Fibroblast of skin of back (primary cell): Measurements from ENCODE around the gene ITPR1.

Source experiments
- DNase-seq: peaks from one replicate; pipeline ENCODE4 v3.0.0-alpha.2; 2013

Gene ITPR1

GRCh38 chr3:4746241-4746958 lies 253.3 kb downstream of the ITPR1 start:
- DNase-seq: peak; percentile 87

- DNase-seq: no peak
Observed at GRCh38 chr3:4748127-4748526, 255.0 kb downstream of the ITPR1 start.

- no peak for DNase-seq
Observed at GRCh38 chr3:4748701-4749378, 255.7 kb downstream of the ITPR1 start.

GRCh38 chr3:4749567-4750002 lies 256.4 kb downstream of the ITPR1 start:
- DNase-seq: no peak

- DNase-seq: no peak
Observed at GRCh38 chr3:4750306-4750968, 257.3 kb downstream of the ITPR1 start.

- DNase-seq: no peak
Observed at GRCh38 chr3:4751029-4751501, 257.9 kb downstream of the ITPR1 start.

GRCh38 chr3:4751502-4752101 lies 258.5 kb downstream of the ITPR1 start:
- DNase-seq: peak; percentile 79

- peak; percentile 27 for DNase-seq
Observed at GRCh38 chr3:4752201-4753072, 259.3 kb downstream of the ITPR1 start.

GRCh38 chr3:4753073-4753691 lies 260.0 kb downstream of the ITPR1 start:
- no peak for DNase-seq

- no peak for DNase-seq
Observed at GRCh38 chr3:4754180-4755086, 261.3 kb downstream of the ITPR1 start.

GRCh38 chr3:4755566-4755965 lies 262.4 kb downstream of the ITPR1 start:
- DNase-seq: no peak

- DNase-seq: no peak
Observed at GRCh38 chr3:4756057-4756775, 263.1 kb downstream of the ITPR1 start.

GRCh38 chr3:4756855-4757574 lies 263.9 kb downstream of the ITPR1 start:
- no peak for DNase-seq

GRCh38 chr3:4757575-4758248 lies 264.6 kb downstream of the ITPR1 start:
- no peak for DNase-seq

GRCh38 chr3:4758249-4758860 lies 265.2 kb downstream of the ITPR1 start:
- no peak for DNase-seq

- no peak for DNase-seq
Observed at GRCh38 chr3:4758957-4759656, 266.0 kb downstream of the ITPR1 start.

- no peak for DNase-seq
Observed at GRCh38 chr3:4759689-4760312, 266.7 kb downstream of the ITPR1 start.
